Hippocampal formation (tissue), 2 donors: ENCODE data around the gene OR8B8.
"Not testable (repeated sequence)": the region's sequence is repeated elsewhere in the genome, so short reads cannot be mapped to it uniquely, and the experiment has no call there.

ENCODE experiments used
- DNase-seq, 2 donors: peaks; one replicate each; lab custom pipeline; 2025; lab: John Stamatoyannopoulos, UW

The OR8B8 gene

DNA sequence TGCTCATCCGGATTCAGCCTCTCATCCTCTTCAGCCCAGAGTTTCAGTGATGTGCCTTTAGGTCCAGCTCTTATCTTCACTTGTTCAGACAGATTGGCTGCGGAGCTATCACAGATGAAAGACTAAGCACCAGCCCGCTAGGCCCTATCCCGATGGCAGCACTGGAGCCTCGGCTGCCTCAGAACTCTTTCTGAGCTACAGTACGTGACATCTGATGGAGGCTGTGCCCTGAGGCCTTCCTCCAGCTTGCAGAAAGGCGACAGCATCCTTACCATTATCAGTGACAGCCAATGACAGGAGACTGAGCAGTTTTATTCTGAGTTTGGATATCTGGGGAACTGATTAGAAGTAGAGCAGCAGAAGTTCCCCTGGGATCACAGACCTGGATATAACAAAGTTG is 4.0 kb downstream of the OR8B8 start:
- no peak for DNase-seq

DNA sequence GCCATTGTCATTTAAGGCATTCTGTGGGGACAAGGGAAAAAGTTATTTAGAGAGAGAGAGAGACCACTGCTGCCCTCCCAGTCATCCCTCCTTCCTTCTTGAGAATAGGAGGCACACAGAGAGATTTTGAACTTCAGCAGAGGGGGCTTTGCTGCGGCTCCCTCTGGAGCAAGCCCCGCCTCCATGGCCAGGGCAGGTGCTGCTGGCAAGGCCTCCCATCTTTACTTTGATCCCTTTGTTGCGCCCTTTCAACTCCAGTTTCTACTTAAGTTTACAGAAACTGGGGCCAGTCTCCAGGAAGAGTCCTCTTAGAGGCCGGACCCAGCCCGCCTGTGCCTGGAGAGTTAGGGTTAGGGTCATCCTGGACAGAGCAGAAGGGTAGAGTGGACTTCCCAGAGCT is 4.4 kb downstream of the OR8B8 start:
- no peak for DNase-seq

DNA sequence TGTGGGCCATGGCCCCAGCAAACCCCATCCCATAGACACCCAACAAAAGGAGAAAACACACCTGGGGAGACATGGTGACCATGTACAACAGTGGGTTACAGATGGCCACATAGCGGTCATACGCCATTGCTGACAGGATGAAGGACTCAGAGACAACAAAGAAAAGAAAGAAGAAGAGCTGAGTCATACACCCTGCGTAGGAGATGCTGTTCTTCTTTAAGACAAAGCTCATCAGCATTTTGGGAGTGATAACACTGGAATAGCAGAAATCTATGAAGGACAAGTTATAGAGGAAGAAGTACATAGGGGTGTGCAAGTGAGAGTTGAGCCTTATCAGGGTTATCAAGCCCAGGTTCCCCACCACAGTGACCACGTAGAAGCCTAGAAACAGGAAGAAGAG is 4.9 kb downstream of the OR8B8 start:
- DNase-seq = no peak

DNA sequence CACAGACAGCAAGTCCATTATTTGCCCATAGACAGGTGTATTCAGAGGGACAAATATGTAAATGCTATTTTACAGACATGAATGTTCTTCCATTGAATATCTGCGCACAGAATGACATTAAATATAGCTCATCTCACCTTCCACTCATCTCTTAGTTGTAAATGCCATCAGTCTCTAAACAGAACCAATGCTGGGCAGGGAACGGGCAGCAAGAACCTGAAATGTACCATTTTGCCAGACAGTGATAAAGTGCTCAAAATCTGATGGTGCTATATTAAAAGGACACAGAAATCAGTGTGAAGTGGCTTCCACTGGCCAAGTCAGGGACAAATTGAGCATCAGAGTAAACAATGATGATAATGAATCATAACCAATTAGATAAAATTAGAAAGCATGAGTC is 10.8 kb downstream of the OR8B8 start:
- DNase-seq = no peak

GRCh38 chr11:124429599-124429998 is 15.9 kb downstream of the OR8B8 start:
- no peak for DNase-seq

- DNase-seq = no peak
Observed at GRCh38 chr11:124424384-124424921, 21.0 kb downstream of the OR8B8 start, which contains the start of gene OR8B4. Gene OR8B4 (minus strand): TSS chr11:124424871. CDS start chr11:124424871, 0 bp downstream.

DNA sequence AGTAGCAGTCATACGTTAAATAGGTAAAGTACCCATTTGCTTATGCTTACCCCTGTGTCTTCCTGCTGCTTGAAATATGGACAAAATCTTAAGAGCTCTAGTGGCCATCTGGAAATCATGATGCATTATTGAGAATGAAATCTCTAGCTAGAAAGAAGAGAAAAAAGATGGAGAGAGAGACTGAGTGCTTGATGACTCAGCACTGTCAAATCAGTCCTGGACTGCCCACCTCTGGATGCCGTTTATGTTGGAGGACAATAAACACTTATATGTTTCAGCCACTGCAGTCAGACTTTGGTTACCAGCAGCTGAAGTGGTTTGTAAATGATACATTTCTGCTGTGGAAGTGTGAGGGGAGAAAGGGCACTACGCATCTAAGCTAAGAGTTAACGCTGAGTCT is 24.5 kb downstream of the OR8B8 start:
- DNase-seq = no peak

DNA sequence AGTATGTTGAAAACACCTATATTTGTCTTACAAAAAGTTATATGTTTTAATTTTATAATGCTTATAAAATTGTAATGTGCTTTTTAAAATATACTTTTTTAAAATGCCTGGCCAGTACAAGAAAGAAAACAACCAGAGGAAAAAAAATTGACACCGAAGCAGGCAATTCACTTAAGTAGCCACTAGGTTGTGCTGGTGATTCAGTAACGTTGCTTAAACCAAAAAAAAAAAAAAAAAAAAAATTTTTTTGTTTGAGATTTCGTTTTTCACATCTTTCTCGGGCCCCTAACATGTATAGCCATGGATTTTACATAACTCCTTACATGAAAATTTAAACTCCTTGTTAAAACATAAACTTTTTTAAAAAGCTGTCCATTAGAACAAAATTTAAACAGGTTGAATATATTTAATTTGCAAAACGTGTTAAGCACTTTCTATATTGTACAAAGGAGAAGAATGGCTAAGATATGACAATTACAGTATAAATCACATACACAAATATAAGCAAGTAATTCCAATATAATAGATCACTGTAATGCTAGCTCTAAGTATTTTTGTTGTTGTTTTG is 30.1 kb downstream of the OR8B8 start:
- peak in 1 of 2 donors; percentile 50 for DNase-seq

DNA sequence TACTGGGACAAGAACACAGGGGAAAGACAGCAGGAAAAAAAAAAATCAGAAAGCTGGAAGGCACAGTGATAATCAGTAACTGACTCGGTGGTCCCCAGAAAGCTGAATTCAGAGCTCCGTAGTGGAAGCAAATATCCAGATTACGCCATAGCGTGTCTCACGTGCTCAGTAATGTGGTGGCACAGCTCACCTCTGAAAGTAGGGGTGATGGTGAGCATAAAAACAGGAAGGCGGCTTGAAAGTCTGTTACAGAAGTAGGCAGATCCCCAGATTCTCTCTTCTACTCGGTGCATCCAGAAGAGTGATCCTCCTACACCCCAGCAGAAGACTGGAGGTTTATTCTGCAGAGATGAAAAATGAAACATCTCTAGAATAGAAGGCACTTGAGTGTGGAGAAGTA is 35.6 kb downstream of the OR8B8 start:
- DNase-seq = no peak

DNA sequence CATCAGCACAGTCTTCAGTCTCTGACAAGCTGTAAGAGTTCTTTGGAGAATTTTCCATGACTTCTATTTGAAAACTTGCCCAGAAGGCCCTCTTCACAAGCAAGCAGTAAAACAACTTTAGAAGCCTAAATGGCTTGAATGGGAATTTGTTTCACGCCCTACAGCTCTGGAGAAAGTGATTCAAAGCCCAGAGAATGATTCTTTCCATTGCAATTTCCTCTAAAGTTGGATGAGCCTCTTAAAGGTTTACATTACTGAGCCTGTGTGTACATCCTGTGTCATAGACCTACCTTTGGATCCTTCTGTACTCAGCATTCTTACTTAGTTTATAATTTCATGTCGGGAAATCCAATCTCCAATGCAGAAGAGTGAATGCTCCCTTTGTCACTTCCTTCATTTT is 39.9 kb downstream of the OR8B8 start:
- DNase-seq = no peak

DNA sequence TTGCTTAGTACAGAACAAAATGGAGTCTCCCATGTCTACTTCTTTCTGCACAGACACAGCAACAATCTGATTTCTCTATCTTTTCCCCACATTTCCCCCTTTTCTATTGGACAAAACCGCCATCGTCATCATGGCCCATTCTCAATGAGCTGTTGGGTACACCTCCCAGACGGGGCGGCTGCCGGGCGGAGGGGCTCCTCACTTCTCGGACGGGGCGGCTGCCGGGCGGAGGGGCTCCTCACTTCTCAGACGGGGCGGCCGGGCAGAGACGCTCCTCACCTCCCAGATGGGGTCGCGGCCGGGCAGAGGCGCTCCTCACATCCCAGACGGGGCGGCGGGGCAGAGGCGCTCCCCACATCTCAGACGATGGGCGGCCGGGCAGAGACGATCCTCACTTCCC is 42.3 kb downstream of the OR8B8 start:
- DNase-seq = not testable (repeated sequence)

- DNase-seq = peak; percentile 2 to 36
Observed at GRCh38 chr11:124402326-124402922, 43.1 kb downstream of the OR8B8 start.

DNA sequence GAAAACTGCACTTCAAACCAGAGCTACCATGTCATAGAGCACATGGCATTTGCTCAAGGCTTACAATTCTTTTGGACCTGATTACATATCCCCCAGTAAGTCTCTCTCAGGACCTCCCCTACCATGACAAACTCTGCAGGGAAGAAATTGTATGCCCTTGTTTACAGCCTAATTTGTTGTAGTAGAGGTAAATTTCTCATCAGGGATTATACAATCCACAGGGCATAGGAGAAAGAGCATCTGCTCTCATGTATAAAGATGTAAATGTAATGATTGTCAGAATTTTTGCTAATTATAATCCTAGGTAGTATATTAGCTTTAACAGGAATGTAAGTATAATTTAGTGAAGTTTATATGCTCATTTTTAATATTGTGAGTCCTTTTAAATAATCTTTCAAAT is 46.6 kb downstream of the OR8B8 start, which contains the start of gene OR8B3:
Gene OR8B3 (minus strand): TSS at position 101 of the 400 bp plus-strand sequence. CDS start 1,673 bp downstream, outside the sequence.
- DNase-seq = no peak

DNA sequence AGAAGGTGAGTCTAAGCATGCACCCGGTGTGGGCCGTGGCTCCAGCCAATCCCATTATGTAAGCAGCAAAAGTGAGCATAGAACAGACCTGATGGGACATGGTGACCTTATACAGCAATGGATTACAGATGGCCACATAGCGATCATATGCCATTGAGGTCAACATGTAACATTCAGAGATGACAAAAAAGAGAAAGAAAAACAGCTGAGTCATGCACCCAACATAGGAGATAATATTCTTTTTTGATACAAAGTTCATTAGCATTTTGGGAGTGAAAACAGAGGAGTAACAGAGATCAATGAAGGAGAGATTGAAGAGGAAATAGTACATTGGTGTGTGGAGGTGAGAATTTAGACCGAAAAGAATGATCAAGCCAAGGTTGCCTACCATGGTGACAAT is 48.6 kb downstream of the OR8B8 start:
- DNase-seq = not testable (repeated sequence)

- DNase-seq = no peak
Observed at GRCh38 chr11:124394408-124394807, 51.1 kb downstream of the OR8B8 start.
